Ovary (tissue), 9 donors: ENCODE results near the gene SF1. TPM values are rescaled to one million over a fixed set of nuclear protein-coding genes. Genes with fewer than 3 reads are reported as not detected.
A peak's percentile ranks its signal among the peaks of the same experiment; 100 is the strongest.

ENCODE experiments used
- DNase-seq, 5 donors: peaks; one replicate each; pipeline ENCODE4 v3.0.0-alpha.2; 2019 to 2020
- H3K27ac ChIP-seq, 2 donors: fragments of 200-600 bp; one replicate each; pipeline versions ENCODE4 v1.5.1 to v1.8.0; 2019 to 2022
- H3K27me3 ChIP-seq: fragments of 200-600 bp; one replicate; pipeline ENCODE4 v1.8.0; 2022
- H3K36me3 ChIP-seq: fragments of 200-600 bp; sonication (generic); one replicate; pipeline ENCODE4 v1.5.1; 2019
- H3K4me1 ChIP-seq: one replicate; pipeline ENCODE4 v1.8.1; 2013; ENCODE audit warnings: mild to moderate bottlenecking, moderate library complexity; ENCODE audit not compliant: insufficient read depth
- H3K4me3 ChIP-seq: fragments of 200-600 bp; sonication (generic); one replicate; pipeline ENCODE4 v1.5.1; 2017
- H3K9me3 ChIP-seq, 2 donors: fragments of 200-600 bp in 1 of 2; sonication (generic) in 1 of 2; one replicate each; pipeline versions ENCODE4 v1.5.1 to v1.8.1; 2013 to 2019; ENCODE audit warnings: mild to moderate bottlenecking in 1 of 2, moderate library complexity in 1 of 2
- CTCF ChIP-seq, 3 donors: fragments of 450-650 bp in 2 of 3; fragments of 200-600 bp in 1 of 3; IDR thresholded peaks; one replicate each; pipeline versions ENCODE4 v1.5.1 to v1.8.0; 2016 to 2022; ENCODE audit warnings: antibody characterized with exemption in 3 of 3, mild to moderate bottlenecking in 1 of 3
- EP300 ChIP-seq: sonication (generic); formaldehyde crosslinking; IDR thresholded peaks from one replicate; pipeline ENCODE4 v1.6.1; 2017; ENCODE audit warnings: antibody characterized with exemption
- POLR2A ChIP-seq: fragments of 450-650 bp; IDR thresholded peaks from one replicate; pipeline ENCODE4 v1.6.1; 2017; ENCODE audit warnings: antibody characterized with exemption, mild to moderate bottlenecking, moderate library complexity
- WGBS, 3 donors: extraction: QIAGEN DNeasy Blood & Tissue Kit in 1 of 3; methylation state at CpG; one replicate each; pipeline versions ENCODE4 v1.1.5 to v1.1.7; 2013 to 2017; 5-methylcytosine and 5-hydroxymethylcytosine counted together
- intact Hi-C, 4 donors: fragments of 100-400 bp; cut with DNase I; formaldehyde crosslinking; loops; one replicate each; pipeline versions ENCODE4 v1.11.0 to v1.15.1; 2022 to 2023
- polyA plus RNA-seq, 2 donors: library from polyadenylated mRNA; stranded (reverse); fragments of 200-250 nt in 1 of 2; fragments of 350-450 nt in 1 of 2; fragmentation: Illumina TruSeq in 1 of 2; extraction: RNeasy Lipid Tissue Mini Kit (QIAGEN cat#74804) in 1 of 2; gene quantifications; one replicate each; pipeline ENCODE4 v1.2.3, GENCODE V29; 2013 to 2014
- total RNA-seq, 7 donors: library from RNA; depleted of rRNA in 2 of 7; stranded (reverse); fragments of >200 nt in 2 of 7; fragmentation: NEBNext Ultra II Directional in 3 of 7; extraction: Animal tissue kit (Norgen Biotek cat#: 25700) in 3 of 7; gene quantifications; one replicate each; pipeline versions ENCODE4 v1.1.0 to v1.2.4, GENCODE V29; 2016 to 2023
- donor health status: DM: no; HTN: no; CAD: no; lungs with moderate emphysema.
- donor health status: DM: no; HTN: no; CAD: no.
- donor health status: Bipolar disorder and iron deficiency.
- donor health status: DM: yes; HTN: yes; CAD: no.
- donor health status: DM: no; HTN: no; CAD: no.
- donor health status: DM: yes; HTN: yes; CAD: no.

SF1 gene
- total and polyA plus RNA-seq, 9 donors, result 131 to 388 (median 306) TPM

- WGBS, 3 donors, result 85 to 96% (median 96%) methylated on average over 9 of the region's 9 CpGs
- Histone ChIP-seq H3K4me3 (no peak overlapping the region), H3K27me3 (no peaks in the 10 kb centered on the region), H3K4me1 (no peaks in the 10 kb centered on the region), H3K9me3 (no peaks in the 10 kb centered on the region), H3K27ac (no peak overlapping the region), H3K36me3 (no peaks in the 10 kb centered on the region)
- DNase-seq, result no peak
- intact Hi-C loops, result no loop called here
- TF ChIP-seq CTCF (IDR thresholded peaks at IDR 0.05) (no peak), EP300 (no peak), POLR2A (no peak)
Observed at GRCh38 chr11:64751580-64751979, 26.8 kb downstream of the SF1 start.

- H3K4me3 ChIP-seq, result no peak overlapping the region
- no peak overlapping the region for H3K27ac ChIP-seq
- intact Hi-C loops, result no loop called here
- no peak for TF ChIP-seq POLR2A
- no peak for TF ChIP-seq CTCF (IDR thresholded peaks at IDR 0.05)
- no peak for TF ChIP-seq EP300
- DNase-seq, result no peak
- 93 to 96% (median 95%) methylated on average over 9 of the region's 9 CpGs for WGBS, 3 donors
- H3K9me3 ChIP-seq, result no peaks in the 10 kb centered on the region
- H3K27me3 ChIP-seq, result no peaks in the 10 kb centered on the region
- no peaks in the 10 kb centered on the region for H3K36me3 ChIP-seq
- H3K4me1 ChIP-seq, result no peaks in the 10 kb centered on the region
Observed at GRCh38 chr11:64751136-64751535, 27.2 kb downstream of the SF1 start.

GRCh38 chr11:64750361-64751054 lies 27.8 kb downstream of the SF1 start:
- Histone ChIP-seq H3K4me1 (peaks cover 3% of the 10 kb centered on the region), H3K27ac (no peak overlapping the region), H3K4me3 (no peak overlapping the region), H3K36me3 (no peaks in the 10 kb centered on the region), H3K27me3 (no peaks in the 10 kb centered on the region), H3K9me3 (no peaks in the 10 kb centered on the region)
- whole genome bisulfite sequencing, 3 donors, result 92 to 96% (median 93%) methylated on average over 13 of the region's 13 CpGs
- no peak for DNase-seq
- intact Hi-C loops, result no loop called here
- TF ChIP-seq EP300 (no peak), POLR2A (no peak), CTCF (IDR thresholded peaks at IDR 0.05) (no peak)

- Histone ChIP-seq H3K9me3 (no peaks in the 10 kb centered on the region), H3K27ac (no peak overlapping the region), H3K4me1 (peaks cover 11% of the 10 kb centered on the region), H3K4me3 (no peak overlapping the region), H3K27me3 (no peaks in the 10 kb centered on the region), H3K36me3 (no peaks in the 10 kb centered on the region)
- intact Hi-C loops, result no loop called here
- WGBS, 3 donors, result 56 to 58% (median 57%) methylated on average over 15 of the region's 15 CpGs
- peak in 1 of 5 donors; percentile 32 for DNase-seq
- no peak for TF ChIP-seq CTCF (IDR thresholded peaks at IDR 0.05)
- no peak for TF ChIP-seq POLR2A
- no peak for TF ChIP-seq EP300
Observed at GRCh38 chr11:64747961-64748665, 30.2 kb downstream of the SF1 start.
